DOHH2 (cell line): ENCODE data around the gene ABCC11.

Experiments
- H3F3A ChIP-seq: fragments of 200-600 bp; sonication (generic), shearing (Covaris generic); 2 replicates; pipeline ENCODE4 v1.6.0; 2016; ENCODE audit warnings: antibody characterized with exemption, mild to moderate bottlenecking; ENCODE audit not compliant: control insufficient read depth, insufficient read depth
- H3K27ac ChIP-seq: fragments of 200-600 bp; sonication (generic); 2 replicates; pipeline ENCODE4 v1.5.1; 2014; ENCODE audit warnings: low read depth, mild to moderate bottlenecking, low read length, moderate library complexity
- H3K27me3 ChIP-seq: fragments of 200-600 bp; sonication (generic); 2 replicates; pipeline ENCODE4 v1.6.1; 2014; ENCODE audit warnings: mild to moderate bottlenecking, low read length, mixed read lengths; ENCODE audit not compliant: control insufficient read depth
- H3K36me3 ChIP-seq: fragments of 200-600 bp; sonication (generic); 2 replicates; pipeline ENCODE4 v1.6.1; 2014; ENCODE audit warnings: mild to moderate bottlenecking, low read length, moderate library complexity, mixed read lengths; ENCODE audit not compliant: control insufficient read depth
- H3K4me1 ChIP-seq: fragments of 200-600 bp; sonication (generic); 2 replicates; pipeline ENCODE4 v1.6.1; 2014; ENCODE audit warnings: mild to moderate bottlenecking, low read length, mixed read lengths; ENCODE audit not compliant: control insufficient read depth
- H3K4me2 ChIP-seq: fragments of 200-600 bp; sonication (generic); 2 replicates; pipeline ENCODE4 v1.6.0; 2014; ENCODE audit warnings: mild to moderate bottlenecking, low read length, moderate library complexity
- H3K4me3 ChIP-seq: fragments of 200-600 bp; sonication (generic); 2 replicates; pipeline ENCODE4 v1.5.1; 2014; ENCODE audit warnings: mild to moderate bottlenecking, low read length, mixed read lengths
- H3K79me2 ChIP-seq: fragments of 200-600 bp; sonication (generic); 2 replicates; pipeline ENCODE4 v1.6.1; 2014; ENCODE audit warnings: mild to moderate bottlenecking, low read length, mixed read lengths; ENCODE audit not compliant: control insufficient read depth
- H3K9me2 ChIP-seq: fragments of 200-600 bp; sonication (generic); replicated peaks from 2 replicates; pipeline ENCODE4 v1.6.1; 2014; ENCODE audit warnings: mild to moderate bottlenecking, low read length, mixed read lengths; ENCODE audit not compliant: control insufficient read depth
- H3K9me3 ChIP-seq: fragments of 200-600 bp; sonication (generic); 2 replicates; pipeline ENCODE4 v1.6.1; 2014; ENCODE audit warnings: antibody characterized with exemption, low read length, mixed read lengths; ENCODE audit not compliant: control insufficient read depth, insufficient read depth
- H4K20me1 ChIP-seq: fragments of 200-600 bp; sonication (generic); 2 replicates; pipeline ENCODE4 v1.6.0; 2014; ENCODE audit warnings: low read depth, mild to moderate bottlenecking, antibody characterized with exemption, low read length, moderate library complexity; ENCODE audit not compliant: control insufficient read depth, insufficient read depth
- EZH2phosphoT487 ChIP-seq: fragments of 200-600 bp; sonication (generic); IDR thresholded peaks from 2 replicates; pipeline ENCODE4 v1.6.1; 2017; ENCODE audit warnings: borderline replicate concordance, mild to moderate bottlenecking, antibody characterized with exemption, low read length, moderate library complexity, mixed read lengths
- TF ChIP-seq, protein P1 (sequence below): fragments of 200-600 bp; sonication (generic); IDR thresholded peaks from one replicate; pipeline ENCODE4 v1.5.1; 2014; ENCODE audit warnings: antibody characterized with exemption, mild to moderate bottlenecking, low read depth, low read length; ENCODE audit not compliant: poor library complexity, severe bottlenecking

Gene ABCC11

DNA sequence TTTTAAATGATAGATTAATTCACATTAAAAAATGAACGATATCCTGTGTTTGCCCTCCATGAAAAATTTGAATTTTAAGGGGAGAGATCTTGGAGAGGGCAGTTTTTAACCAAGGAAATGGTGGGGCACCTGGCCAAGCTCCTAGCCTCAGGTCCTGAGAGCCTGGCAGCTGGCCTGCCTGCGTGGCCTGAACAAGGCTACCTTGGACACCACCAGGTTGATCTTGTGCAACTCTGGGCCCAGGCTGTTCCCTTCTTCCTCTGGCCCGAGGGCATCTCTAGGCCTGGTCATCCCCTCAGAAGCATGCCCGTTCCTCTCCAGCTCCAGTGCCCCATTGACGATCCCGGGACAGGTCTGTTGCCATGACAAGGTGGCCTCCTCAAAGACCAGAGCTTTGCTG lies 36.6 kb downstream of the ABCC11 start:
- no peak overlapping the region for H3K4me3 ChIP-seq

DNA sequence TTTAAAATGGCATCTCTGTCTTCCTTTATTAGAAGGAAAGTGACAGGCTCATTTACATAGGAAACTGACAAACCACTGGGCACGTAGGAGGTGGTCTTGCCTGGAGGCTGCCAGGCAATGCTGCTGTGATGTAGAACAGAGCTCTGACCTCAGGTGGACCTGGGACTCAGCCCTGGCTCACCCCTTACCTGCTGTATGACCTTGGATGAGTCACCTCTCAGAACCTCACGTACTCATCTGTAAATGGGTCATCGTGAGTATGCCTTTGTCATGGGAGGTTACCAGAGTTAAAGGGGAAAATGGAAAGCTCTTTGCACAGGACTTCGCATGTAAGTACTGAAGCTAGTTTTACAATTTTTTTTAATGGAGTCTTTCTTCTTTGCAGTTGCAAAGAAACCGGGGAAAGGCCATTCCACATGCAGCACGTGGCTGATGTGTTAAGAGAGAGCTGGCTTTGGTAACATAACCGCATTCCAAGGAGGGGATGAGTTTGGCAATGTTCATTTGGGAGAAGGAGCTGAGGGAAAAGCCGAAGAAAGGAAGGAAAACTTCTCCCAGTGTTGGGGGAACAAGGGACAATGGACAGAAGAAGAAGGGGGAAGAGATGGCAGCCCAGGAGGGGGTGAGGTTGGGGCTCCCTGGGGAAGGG lies 40.6 kb downstream of the ABCC11 start:
- no peaks in the 10 kb centered on the region for H4K20me1 ChIP-seq
- H3K27me3 ChIP-seq = no peaks in the 10 kb centered on the region
- no peak overlapping the region for H3K4me2 ChIP-seq
- H3K9me2 ChIP-seq = no peaks in the 10 kb centered on the region
- no peaks in the 10 kb centered on the region for H3F3A ChIP-seq
- H3K4me3 ChIP-seq = no peak overlapping the region
- no peaks in the 10 kb centered on the region for H3K79me2 ChIP-seq
- no peak overlapping the region for H3K27ac ChIP-seq
- no peaks in the 10 kb centered on the region for H3K4me1 ChIP-seq
- no peaks in the 10 kb centered on the region for H3K36me3 ChIP-seq
- TF ChIP-seq EZH2phosphoT487 = no peak
- TF ChIP-seq, protein P1, sequence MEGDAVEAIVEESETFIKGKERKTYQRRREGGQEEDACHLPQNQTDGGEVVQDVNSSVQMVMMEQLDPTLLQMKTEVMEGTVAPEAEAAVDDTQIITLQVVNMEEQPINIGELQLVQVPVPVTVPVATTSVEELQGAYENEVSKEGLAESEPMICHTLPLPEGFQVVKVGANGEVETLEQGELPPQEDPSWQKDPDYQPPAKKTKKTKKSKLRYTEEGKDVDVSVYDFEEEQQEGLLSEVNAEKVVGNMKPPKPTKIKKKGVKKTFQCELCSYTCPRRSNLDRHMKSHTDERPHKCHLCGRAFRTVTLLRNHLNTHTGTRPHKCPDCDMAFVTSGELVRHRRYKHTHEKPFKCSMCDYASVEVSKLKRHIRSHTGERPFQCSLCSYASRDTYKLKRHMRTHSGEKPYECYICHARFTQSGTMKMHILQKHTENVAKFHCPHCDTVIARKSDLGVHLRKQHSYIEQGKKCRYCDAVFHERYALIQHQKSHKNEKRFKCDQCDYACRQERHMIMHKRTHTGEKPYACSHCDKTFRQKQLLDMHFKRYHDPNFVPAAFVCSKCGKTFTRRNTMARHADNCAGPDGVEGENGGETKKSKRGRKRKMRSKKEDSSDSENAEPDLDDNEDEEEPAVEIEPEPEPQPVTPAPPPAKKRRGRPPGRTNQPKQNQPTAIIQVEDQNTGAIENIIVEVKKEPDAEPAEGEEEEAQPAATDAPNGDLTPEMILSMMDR = no peak
- H3K9me3 ChIP-seq = no peaks in the 10 kb centered on the region

More for the DNA sequence above, 36.6 kb downstream of the ABCC11 start:
- H4K20me1 ChIP-seq = no peaks in the 10 kb centered on the region
- H3K9me3 ChIP-seq = no peaks in the 10 kb centered on the region
- no peaks in the 10 kb centered on the region for H3K79me2 ChIP-seq
- H3K36me3 ChIP-seq = no peaks in the 10 kb centered on the region
- no peak overlapping the region for H3K27ac ChIP-seq
- no peak overlapping the region for H3K4me2 ChIP-seq
- H3K9me2 ChIP-seq = no peaks in the 10 kb centered on the region
- TF ChIP-seq, protein P1 = no peak
- TF ChIP-seq EZH2phosphoT487 = no peak
- H3K4me1 ChIP-seq = no peaks in the 10 kb centered on the region
- no peaks in the 10 kb centered on the region for H3K27me3 ChIP-seq
- H3F3A ChIP-seq = no peaks in the 10 kb centered on the region

DNA sequence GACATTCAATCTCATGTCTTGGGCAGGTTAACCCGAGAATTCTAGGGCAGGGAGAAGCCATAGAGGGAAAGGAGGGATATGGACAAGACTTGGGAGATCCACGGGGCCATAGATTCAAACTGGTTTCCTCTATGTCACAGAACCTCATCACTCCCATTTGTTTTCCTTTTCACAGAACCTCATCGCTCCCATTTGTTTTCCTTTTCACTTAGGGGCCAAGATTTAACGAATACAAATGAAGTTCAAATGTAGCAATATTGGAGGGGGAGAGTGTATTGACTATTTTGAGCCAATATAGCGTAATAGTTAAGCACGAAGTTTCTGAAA lies 42.6 kb downstream of the ABCC11 start:
- Histone ChIP-seq H3K27me3 (no peaks in the 10 kb centered on the region), H3K4me1 (no peaks in the 10 kb centered on the region), H4K20me1 (no peaks in the 10 kb centered on the region), H3F3A (no peaks in the 10 kb centered on the region), H3K9me3 (no peaks in the 10 kb centered on the region), H3K9me2 (no peaks in the 10 kb centered on the region), H3K36me3 (no peaks in the 10 kb centered on the region), H3K79me2 (no peaks in the 10 kb centered on the region), H3K4me3 (no peak overlapping the region), H3K4me2 (no peak overlapping the region), H3K27ac (no peak overlapping the region)
- TF ChIP-seq, protein P1 = no peak
- no peak for TF ChIP-seq EZH2phosphoT487
